HFF-Myc (cell line): ENCODE data around the gene SAMD4B.

Experiments used
- DNase-seq: peaks from one replicate; pipeline ENCODE4 v3.0.0-alpha.2; 2011; ENCODE audit warnings: low read depth; ENCODE audit errors: extremely low read depth
- H3K4me3 ChIP-seq: replicated peaks from 2 replicates; pipeline ENCODE4 v1.5.1; 2011; ENCODE audit warnings: low read depth, mild to moderate bottlenecking, control low read depth, low read length
- CTCF ChIP-seq: IDR thresholded peaks from 2 replicates; pipeline ENCODE4 v1.5.1; 2012; ENCODE audit warnings: mild to moderate bottlenecking, low read depth, low read length, control low read depth; ENCODE audit errors: missing control alignments

SAMD4B gene

DNA sequence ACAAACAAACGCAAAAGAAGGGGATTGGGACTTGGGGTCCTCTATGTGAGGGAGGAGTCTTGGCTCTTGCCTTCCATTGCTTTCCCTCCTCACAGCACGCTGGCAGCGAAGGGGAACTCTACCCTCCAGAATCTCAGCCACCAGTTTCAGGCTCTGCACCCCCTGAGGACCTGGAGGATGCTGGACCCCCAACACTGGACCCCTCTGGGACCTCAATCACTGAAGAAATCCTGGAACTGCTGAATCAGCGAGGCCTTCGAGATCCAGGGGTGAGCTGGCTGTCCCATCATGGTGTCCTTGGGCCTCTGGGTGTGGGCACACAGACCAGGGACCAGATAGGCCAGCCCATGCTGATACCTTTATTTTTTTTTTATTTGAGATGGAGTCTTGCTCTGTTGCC is 79.8 kb downstream of the SAMD4B start:
- no peak for TF ChIP-seq CTCF
- no peak for DNase-seq
- no peak overlapping the region for H3K4me3 ChIP-seq

GRCh38 chr19:39423258-39424086 is 81.3 kb downstream of the SAMD4B start:
- DNase-seq = no peak
- no peak overlapping the region for H3K4me3 ChIP-seq
- no peak for TF ChIP-seq CTCF

DNA sequence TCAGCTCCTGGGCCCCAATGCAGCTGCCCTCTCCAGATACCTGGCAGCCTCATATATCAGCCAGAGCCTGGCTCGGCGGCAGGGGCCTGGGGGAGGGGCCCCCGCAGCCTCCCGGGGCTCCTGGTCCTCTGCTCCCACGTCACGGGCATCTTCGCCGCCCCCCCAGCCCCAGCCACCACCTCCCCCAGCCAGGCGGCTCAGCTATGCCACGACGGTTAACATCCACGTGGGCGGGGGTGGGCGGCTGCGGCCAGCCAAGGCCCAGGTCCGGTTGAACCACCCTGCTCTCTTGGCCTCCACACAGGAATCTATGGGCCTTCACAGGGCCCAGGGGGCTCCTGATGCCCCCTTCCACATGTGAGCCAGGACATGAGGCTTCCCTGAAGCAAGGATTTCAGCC is 82.7 kb downstream of the SAMD4B start:
- no peak for TF ChIP-seq CTCF
- H3K4me3 ChIP-seq = no peak overlapping the region
- DNase-seq = no peak

- DNase-seq = no peak
- no peak overlapping the region for H3K4me3 ChIP-seq
- TF ChIP-seq CTCF = no peak
Observed at GRCh38 chr19:39425744-39426143, 83.5 kb downstream of the SAMD4B start.

- no peak overlapping the region for H3K4me3 ChIP-seq
- no peak for TF ChIP-seq CTCF
- no peak for DNase-seq
Observed at GRCh38 chr19:39426170-39426569, 83.9 kb downstream of the SAMD4B start.

DNA sequence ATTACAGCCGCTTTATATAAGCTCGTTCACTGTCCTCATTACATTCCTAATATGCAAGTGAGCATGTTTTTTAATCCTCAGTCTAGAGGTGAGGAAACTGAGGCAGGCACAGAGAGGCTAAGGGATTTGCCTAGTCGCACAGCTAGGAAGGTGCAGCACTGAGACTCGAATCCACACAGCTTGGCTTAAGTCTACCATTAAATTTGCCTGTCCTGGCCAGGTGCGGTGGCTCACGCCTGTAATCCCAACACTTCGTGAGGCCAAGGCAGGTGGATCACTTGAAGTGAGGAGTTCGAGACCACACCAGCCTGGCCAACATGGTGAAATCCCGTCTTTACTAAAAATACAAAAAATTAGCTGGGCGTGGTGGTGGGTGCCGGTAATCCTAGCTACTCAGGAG is 85.5 kb downstream of the SAMD4B start:
- no peak for TF ChIP-seq CTCF
- no peak for DNase-seq
- H3K4me3 ChIP-seq = no peak overlapping the region
